Osteocyte (in vitro differentiated cells): Measurements from ENCODE around the gene LRRC45. TPM values are rescaled to one million over a fixed set of nuclear protein-coding genes. Genes with fewer than 3 reads are reported as not detected.

Experiments used
- DNase-seq: peaks from one replicate; pipeline ENCODE4 v3.0.0; 2021; ENCODE audit warnings: mixed read lengths; ENCODE audit not compliant: unreplicated experiment; ENCODE audit errors: extremely low spot score
- H3K27ac Mint-ChIP-seq: one replicate; pipeline ENCODE4 v1.8.0; 2021; ENCODE audit warnings: mild to moderate bottlenecking, mixed read lengths; ENCODE audit not compliant: unreplicated experiment
- H3K27me3 Mint-ChIP-seq: one replicate; pipeline ENCODE4 v1.8.0; 2021; ENCODE audit warnings: mixed read lengths; ENCODE audit not compliant: unreplicated experiment
- H3K36me3 Mint-ChIP-seq: one replicate; pipeline ENCODE4 v1.8.0; 2021; ENCODE audit warnings: mixed read lengths; ENCODE audit not compliant: unreplicated experiment
- H3K4me1 Mint-ChIP-seq: one replicate; pipeline ENCODE4 v1.8.0; 2021; ENCODE audit warnings: mixed read lengths; ENCODE audit not compliant: unreplicated experiment
- H3K4me3 Mint-ChIP-seq: one replicate; pipeline ENCODE4 v1.8.0; 2021; ENCODE audit warnings: mild to moderate bottlenecking, moderate library complexity, mixed read lengths; ENCODE audit not compliant: unreplicated experiment
- H3K9me3 Mint-ChIP-seq: one replicate; pipeline ENCODE4 v1.8.0; 2021; ENCODE audit warnings: mixed read lengths; ENCODE audit not compliant: unreplicated experiment
- CTCF ChIP-seq: fragments of 200-600 bp; sonication (generic); IDR thresholded peaks from 2 replicates; pipeline ENCODE4 v1.5.0; 2021; ENCODE audit warnings: antibody characterized with exemption, mild to moderate bottlenecking, moderate library complexity
- total RNA-seq: library from RNA; stranded (reverse); gene quantifications from 2 replicates; pipeline ENCODE4 v1.2.1, GENCODE V29; 2021

LRRC45 gene
- total RNA-seq, 1 donor from 2014 or later: 9.4 TPM

GRCh38 chr17:82014432-82014831 lies 8.7 kb upstream of the LRRC45 start:
- Mint-ChIP-seq H3K4me3 (no peak overlapping the region), H3K27ac (no peak overlapping the region), H3K27me3 (no peaks in the 10 kb centered on the region), H3K4me1 (peaks cover 11% of the 10 kb centered on the region), H3K36me3 (peaks cover 5% of the 10 kb centered on the region), H3K9me3 (no peaks in the 10 kb centered on the region)
- TF ChIP-seq CTCF: no peak
- DNase-seq: no peak

DNA sequence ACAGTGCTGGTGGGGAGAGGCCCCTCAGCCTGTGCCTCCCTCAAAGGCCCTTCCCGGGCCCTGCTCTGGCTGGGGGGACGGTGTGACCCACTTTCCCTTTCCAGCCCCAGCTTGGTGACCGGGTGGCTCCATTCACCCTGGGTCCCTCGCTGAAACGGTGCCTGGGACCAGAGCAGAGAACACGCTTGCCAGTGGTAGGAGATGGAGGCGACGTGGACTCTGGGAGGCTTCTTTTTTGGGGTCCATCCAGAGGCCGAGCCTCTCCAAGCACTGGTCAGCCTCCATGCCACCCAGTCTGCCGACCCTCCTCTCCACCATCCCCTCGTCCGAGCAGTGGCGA lies 8.2 kb upstream of the LRRC45 start:
- Mint-ChIP-seq H3K36me3 (peaks cover 5% of the 10 kb centered on the region), H3K4me1 (peaks cover 11% of the 10 kb centered on the region), H3K9me3 (no peaks in the 10 kb centered on the region), H3K27ac (no peak overlapping the region), H3K4me3 (no peak overlapping the region), H3K27me3 (no peaks in the 10 kb centered on the region)
- DNase-seq: no peak
- no peak for TF ChIP-seq CTCF

DNA sequence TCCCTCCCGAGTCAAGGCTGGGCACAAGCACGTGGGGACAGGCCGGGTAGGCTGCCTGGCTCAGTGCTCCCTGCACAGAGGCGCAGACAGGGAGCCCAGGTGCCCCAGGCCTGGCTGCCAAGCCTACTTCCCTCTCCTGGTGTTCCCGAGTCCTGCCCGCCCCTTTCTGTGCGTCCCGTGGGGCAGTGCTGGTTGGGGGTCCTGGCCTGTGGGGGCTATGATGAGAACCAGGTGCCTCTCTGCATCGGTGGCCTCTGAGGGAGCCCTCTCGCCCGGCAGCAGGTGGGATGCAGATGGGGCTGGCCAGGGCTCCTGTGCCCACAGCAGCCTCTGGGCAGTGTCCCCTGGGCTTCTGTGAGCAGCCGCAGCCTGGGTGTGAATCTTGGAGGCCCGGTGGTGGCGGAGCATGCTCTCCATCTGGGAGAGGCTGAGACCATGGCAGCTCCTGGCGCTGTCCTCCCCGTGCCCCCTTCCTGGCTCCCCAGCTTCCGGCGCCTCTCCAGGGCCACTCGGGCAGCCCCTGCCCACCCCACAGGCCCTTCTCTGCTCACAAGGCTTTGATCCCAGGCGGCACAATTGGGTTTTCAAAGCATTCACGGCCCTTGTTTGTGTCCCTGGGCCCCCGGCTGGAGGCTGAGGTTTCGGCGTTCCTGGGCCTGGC lies 7.7 kb upstream of the LRRC45 start:
- no peak for TF ChIP-seq CTCF
- Mint-ChIP-seq H3K27me3 (no peaks in the 10 kb centered on the region), H3K4me1 (peaks cover 11% of the 10 kb centered on the region), H3K9me3 (no peaks in the 10 kb centered on the region), H3K27ac (no peak overlapping the region), H3K36me3 (peaks cover 5% of the 10 kb centered on the region), H3K4me3 (no peak overlapping the region)
- no peak for DNase-seq

- Mint-ChIP-seq H3K9me3 (no peaks in the 10 kb centered on the region), H3K36me3 (peaks cover 5% of the 10 kb centered on the region), H3K27ac (no peak overlapping the region), H3K4me1 (peaks cover 11% of the 10 kb centered on the region), H3K27me3 (no peaks in the 10 kb centered on the region), H3K4me3 (no peak overlapping the region)
- TF ChIP-seq CTCF: no peak
- DNase-seq: no peak
These were observed 6.8 kb upstream of the LRRC45 start for GRCh38 chr17:82016061-82016874.

GRCh38 chr17:82016875-82017459 lies 6.1 kb upstream of the LRRC45 start:
- DNase-seq: no peak
- Mint-ChIP-seq H3K4me3 (no peak overlapping the region), H3K27ac (no peak overlapping the region), H3K4me1 (peaks cover 18% of the 10 kb centered on the region), H3K9me3 (no peaks in the 10 kb centered on the region), H3K36me3 (peaks cover 5% of the 10 kb centered on the region), H3K27me3 (no peaks in the 10 kb centered on the region)
- TF ChIP-seq CTCF: no peak
